Measurements from ENCODE around the gene CHRM4.

The CHRM4 gene

DNA sequence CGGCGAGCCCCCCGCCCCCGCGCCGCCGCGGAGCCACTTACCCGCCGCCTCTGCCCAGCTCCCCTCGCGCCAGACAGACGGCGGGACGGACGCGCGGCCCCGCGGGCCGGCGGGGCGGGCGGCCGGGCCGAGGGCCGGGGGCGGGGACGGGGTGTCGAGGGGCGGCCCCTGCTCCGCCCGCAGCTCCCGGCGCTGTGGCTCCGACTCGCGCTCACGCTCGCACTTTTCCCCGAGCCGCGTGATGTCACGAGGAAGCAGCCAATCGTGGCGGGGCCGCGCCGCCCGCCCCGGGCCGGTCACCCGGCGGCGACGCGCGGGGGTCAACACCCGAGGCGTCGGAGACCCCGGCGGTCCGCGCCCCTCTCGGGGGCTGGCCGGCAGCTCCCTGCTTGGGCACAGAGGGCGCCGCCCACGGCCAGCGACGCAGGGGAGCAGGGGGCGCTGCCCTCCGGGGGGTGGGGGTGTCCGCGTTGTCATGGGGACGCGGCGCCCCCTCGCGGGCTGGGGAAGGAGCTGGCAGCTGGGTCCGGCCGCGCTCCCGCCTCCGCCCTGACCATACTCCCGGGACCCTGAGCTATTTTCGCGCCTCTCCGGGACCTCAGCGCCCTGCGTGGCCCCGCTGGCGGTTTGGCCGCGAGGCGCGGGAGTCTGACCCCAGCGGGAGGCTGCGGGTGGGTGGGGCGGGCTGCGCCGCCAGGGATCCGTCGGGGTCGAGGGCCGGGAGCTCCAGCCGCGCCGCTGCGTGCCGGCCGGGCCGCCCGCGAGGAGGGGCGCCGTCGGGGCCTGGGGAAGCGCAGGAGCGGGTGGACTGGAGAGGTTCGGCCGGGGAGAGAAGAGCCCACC lies at the start of gene CHRM4:
CHRM4 (minus strand) TSS at position 199 of the 843 bp plus-strand sequence. CDS start 5,219 bp downstream, outside the sequence.
- no peak for DNase-seq (ENCODE audit: low spot score)

- no peak for DNase-seq (ENCODE audit: low spot score)
Observed at GRCh38 chr11:46438211-46438610, 46.6 kb upstream of the CHRM4 start.

DNA sequence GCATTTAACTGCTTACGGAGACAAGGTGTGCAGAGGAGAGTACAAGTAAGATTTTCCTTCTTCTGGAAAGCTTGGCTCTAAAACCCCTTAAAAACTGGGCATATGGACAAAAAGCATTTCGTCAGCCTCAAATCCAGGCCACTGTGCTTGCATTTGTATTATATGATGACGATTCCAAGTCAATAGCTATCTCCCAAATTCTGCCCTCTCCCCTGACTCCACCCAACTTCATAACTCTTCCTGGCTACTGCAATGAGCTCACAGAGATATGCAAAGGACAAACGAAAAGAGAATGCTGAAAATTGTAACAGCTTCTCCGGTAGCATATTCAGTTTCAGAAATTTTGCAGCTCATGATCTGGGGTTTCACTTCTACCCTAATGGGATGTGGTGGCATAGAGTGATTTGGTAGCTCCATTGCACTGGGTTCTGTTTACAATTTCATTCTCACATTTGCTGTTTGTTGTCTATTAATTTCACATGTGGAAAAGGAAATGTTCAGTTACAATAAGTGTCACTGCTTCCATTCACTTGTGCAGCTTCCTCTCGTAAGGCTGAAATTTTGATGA lies 45.6 kb upstream of the CHRM4 start:
- no peak for DNase-seq (ENCODE audit: low spot score)

DNA sequence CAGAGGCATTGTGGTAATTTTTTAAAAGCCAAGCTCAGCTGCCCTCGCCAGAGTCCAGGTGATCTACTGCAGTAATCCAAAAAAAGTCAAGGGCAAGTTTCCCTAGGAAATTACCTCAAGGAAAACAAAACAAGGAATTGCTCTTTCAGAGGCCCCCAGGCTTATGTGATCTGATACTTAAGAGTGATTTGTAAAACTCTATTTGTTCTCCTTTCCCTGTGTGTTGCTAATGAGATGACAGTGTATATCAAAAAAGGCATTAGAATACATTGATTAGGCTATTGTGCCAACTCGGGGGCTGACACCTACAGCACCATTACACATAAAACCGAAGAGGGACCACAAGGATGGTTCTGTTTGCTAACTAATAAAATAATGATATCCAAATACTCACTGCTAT lies 44.5 kb upstream of the CHRM4 start:
- DNase-seq (ENCODE audit: low spot score): no peak

DNA sequence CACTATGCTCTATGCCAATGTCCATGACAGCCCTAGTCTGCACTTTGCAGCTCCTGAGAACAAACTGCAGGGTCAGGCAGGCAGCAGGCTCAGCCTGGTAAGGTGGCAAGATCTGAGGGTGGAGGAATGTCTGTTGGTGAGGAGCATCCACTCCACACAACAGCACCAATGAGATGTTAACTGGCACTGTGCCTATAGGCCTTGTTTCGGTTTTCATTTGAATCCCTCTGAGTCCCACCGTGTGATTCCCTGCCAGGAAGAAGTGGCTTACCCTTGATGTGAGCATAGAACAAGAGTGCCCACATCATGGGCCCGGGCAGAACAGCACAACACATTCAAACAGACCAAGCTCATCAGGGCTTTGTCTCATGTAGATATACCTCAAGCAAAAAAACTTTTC lies 44.1 kb upstream of the CHRM4 start:
- no peak for DNase-seq (ENCODE audit: low spot score)

DNA sequence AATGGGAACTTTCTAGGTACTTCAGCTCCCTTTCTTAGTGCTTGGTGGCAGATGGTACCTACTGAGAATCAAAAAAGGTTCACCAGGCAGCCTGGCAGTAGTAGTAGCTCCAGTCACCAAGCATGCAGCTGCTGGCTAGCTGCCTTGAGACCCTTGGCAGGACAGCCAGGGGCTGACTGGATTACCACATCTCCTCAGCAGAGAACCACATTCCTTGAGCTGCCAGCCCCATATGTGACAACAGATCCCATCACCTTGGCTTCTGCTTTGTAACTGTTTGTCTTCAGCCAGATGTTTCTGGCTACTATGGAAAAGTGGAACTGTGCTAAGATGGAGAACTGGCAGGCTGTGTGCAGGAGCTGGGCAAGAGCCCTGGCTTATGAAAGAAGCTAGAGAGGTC lies 39.6 kb upstream of the CHRM4 start:
- DNase-seq (ENCODE audit: low spot score): no peak

DNA sequence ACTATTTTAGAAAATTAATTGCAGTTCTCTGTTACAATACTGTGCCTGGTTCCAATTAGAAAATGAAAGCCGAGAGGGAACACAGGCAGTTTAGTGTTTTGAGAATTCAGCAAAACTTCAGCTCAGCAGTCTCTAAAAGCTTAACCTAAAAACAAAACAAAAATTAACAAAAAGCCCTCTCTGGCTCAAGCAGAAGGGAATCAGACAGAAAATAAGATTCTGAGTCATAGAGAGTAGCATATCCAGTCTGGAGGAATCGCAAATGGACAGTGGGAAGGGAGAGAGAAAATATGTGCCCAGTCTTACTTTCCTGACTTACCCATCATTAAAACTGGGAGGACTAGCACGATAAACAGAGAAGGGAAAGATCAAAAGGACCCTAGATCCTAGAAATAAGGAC lies 38.1 kb upstream of the CHRM4 start:
- no peak for DNase-seq (ENCODE audit: low spot score)

DNA sequence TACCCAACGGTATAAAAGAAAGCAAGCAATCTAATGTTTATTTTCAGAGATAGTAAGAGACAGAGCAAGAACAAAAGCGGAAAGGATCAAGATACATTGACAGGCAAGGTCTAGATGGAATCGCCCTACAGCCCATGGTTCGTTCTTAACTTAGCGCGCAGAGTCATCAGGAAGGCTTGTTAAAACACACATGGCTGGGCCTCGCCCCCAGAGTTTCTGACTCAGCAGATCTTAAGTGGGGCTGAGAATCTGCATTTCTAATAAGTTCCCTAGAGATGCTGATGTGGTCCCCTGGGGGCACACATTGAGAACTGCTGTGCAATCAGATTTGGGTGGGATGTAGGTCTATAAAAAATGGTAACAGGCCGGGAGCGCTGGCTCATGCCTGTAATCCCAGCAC lies 35.8 kb upstream of the CHRM4 start:
- no peak for DNase-seq (ENCODE audit: low spot score)

DNA sequence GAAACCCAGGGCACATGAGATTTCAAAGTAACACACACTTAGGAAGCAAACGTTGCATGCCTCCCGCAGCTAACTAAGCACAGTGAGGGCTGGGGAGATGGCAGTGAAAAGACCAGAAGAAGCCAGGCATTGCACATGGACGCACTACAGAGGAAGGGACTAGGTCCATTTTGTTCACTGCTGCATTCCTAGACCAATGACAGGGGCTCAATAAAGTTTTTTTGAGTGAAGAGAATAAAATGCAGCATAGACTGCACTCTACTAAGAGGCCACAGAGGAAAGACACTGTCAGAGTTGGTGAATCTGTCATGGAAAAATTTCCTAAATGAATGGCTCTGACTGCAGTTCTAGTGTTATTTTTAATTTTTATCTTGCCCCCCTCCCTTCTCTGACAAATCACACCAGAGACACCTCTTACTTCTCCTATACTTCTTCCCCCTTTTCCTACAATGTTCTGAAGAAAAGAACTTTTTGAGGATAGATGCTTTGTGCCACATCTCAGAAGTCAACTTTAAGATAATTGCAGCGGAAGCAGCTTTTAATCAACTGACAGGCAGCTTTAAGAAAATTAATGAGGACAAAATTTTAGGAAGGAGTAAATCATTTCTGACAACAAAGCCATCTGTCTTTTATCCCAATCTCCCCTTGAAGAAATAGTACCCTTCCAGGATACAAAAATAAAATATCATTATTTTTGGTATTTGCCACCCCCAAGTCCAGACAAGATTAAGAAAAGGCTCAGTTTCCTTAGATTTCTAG lies 34.8 kb upstream of the CHRM4 start:
- DNase-seq (ENCODE audit: low spot score): no peak

GRCh38 chr11:46422588-46422987 lies 31.0 kb upstream of the CHRM4 start:
- DNase-seq (ENCODE audit: low spot score): no peak

DNA sequence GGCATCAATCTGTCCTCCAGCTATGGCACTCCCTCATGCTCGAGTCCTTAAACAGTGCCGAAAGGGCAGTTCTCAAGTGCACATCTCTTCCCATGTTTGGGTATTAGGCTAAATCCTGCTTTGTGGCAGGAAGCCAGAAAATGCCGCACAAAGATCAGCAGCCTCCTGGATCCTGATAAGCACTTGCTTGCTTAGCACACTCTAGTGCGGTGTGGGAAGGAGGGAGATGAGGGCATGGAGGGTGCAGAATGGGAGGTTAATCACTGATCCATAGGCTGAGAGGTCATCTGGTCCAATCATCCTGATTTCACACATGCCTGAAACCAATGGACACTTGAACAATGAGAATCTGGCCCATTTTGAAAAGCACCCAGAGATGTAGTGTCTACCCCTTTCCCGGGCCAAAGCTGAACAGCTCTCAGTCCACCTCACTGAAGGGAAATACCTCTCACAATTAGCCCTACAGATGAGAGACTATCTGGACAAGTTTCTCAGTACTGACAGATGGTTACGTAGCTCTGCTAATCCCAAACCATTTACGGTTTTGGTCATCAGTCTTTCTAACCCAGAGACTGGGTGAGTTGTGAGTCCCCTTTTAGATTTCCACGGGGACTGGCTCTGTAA lies 29.8 kb upstream of the CHRM4 start:
- no peak for DNase-seq (ENCODE audit: low spot score)

DNA sequence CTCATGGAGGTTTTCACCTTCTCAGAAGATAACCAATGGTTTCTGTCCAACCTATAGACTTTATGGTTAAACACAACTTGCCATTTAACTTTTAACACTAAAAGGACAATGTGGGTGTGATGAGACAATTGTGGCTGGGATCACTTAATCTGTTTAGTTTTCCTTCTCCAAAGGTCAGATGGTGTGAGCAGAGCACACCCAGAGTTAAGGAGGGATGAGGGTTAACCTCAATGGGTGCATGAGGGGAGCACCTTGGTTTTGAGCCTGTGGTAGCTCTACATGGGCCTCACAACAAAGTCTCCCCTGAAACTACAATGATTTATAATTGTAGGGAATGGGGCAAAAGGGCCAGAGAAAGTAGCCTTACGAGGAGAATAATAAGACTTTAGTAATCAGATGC lies 28.9 kb upstream of the CHRM4 start:
- DNase-seq (ENCODE audit: low spot score): no peak

DNA sequence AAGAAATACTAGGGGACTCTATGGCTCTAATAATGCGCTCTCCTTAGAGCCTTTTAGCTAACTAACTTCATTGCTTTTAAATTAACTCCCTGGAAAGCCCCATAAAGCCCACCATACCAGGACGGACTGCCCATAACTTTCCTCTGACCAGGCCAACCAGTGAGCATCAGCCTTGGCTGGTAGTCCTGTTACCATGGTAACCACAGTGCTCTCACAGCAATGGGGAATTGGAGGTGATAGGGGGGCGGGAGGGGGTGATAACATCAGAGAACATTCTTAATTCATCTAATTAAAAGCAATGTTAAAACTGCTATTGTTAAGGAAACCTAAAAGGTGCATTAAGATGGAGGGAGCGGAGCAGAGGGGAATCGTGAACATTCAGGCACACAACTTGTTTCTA lies 27.2 kb upstream of the CHRM4 start:
- no peak for DNase-seq (ENCODE audit: low spot score)

DNA sequence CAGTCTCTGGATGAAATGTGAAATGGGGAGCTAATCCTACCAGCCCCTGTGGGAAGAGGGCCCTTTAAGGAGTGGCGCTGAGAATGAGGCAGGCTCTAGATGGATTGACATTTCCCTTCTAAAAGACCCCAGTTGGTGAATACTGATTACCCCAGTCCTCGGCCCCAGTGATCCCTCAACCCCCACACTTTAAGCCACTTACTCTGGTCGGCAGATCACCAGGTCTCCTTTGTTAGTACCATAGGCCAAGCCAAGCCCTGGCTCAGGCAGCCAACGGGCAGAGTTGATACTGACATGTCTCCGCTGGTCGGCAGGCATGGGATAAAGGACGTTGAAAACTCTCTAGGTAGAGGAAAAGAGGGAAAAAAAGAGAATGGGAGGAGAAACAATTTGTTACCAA lies 26.1 kb upstream of the CHRM4 start:
- DNase-seq (ENCODE audit: low spot score): no peak

- DNase-seq (ENCODE audit: low spot score): no peak
Observed at GRCh38 chr11:46414879-46415278, 23.3 kb upstream of the CHRM4 start.

DNA sequence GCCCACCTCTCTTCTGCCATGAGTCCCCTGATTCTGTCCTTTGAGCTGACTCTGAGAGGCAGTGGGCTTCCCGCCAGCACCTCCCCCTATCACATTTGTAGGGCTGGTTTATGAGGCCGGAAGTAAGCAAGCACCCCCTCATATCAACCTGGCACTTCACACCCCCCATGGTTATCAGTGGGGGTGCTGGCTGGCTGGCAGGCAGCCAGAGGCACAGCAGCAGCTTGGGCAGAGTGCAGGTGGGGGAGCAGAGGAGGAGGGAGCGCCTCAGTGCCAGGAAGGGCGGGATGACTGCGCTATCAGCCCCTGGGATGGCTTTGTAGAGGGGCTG lies 22.9 kb upstream of the CHRM4 start:
- DNase-seq (ENCODE audit: low spot score): no peak

- DNase-seq (ENCODE audit: low spot score): no peak
Observed at GRCh38 chr11:46413760-46414465, 22.3 kb upstream of the CHRM4 start.

- no peak for DNase-seq (ENCODE audit: low spot score)
Observed at GRCh38 chr11:46410021-46410420, 18.4 kb upstream of the CHRM4 start.

GRCh38 chr11:46408407-46408986 lies 16.9 kb upstream of the CHRM4 start:
- no peak for DNase-seq (ENCODE audit: low spot score)

DNA sequence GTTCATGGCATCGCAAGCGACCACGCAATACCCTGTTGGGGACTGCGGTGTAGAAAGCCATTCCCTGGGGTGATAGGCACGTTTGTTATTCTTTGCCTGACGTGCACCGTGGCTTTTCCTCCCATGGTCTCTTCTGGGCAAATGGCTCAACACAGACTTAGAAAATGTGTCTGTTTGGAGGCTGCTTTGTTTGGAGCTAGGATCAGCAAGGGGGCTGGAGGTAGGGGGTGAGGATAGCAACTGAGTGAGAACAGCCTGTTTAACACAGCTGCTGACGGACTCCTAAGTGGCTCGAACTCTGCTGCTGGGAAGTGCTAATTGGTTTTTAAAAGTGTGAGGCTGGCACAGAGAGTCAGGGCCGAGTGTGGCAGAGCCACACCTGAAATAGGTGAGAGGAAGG lies 16.1 kb upstream of the CHRM4 start:
- no peak for DNase-seq (ENCODE audit: low spot score)

- no peak for DNase-seq (ENCODE audit: low spot score)
Observed at GRCh38 chr11:46404476-46405017, 13.0 kb upstream of the CHRM4 start.

Measured in RKO (cell line).